HG03571 (cell line): Measurements from ENCODE around the gene TBC1D23.
"Not testable (repeated sequence)": the region's sequence is repeated elsewhere in the genome, so short reads cannot be mapped to it uniquely, and the experiment has no call there.

ENCODE experiments used
- ATAC-seq: cut with Tn5 transposase; IDR thresholded peaks from one replicate; pipeline ENCODE4 v1.9.1; 2021; ENCODE audit not compliant: unreplicated experiment

Gene TBC1D23

GRCh38 chr3:100260685-100261484 is at the start of gene TBC1D23:
TBC1D23 (plus strand) TSS chr3:100260992; CDS start chr3:100261019, 27 bp downstream.
- peak; percentile 100 for ATAC-seq

- ATAC-seq: no peak
Observed at GRCh38 chr3:100213891-100214573, 46.8 kb upstream of the TBC1D23 start.

GRCh38 chr3:100214574-100214964 is 46.2 kb upstream of the TBC1D23 start:
- ATAC-seq: no peak

- ATAC-seq: no peak
Observed at GRCh38 chr3:100216713-100217112, 44.1 kb upstream of the TBC1D23 start.

- no peak for ATAC-seq
Observed at GRCh38 chr3:100221159-100221558, 39.6 kb upstream of the TBC1D23 start.

- no peak for ATAC-seq
Observed at GRCh38 chr3:100225193-100225592, 35.6 kb upstream of the TBC1D23 start.

GRCh38 chr3:100225883-100226282 is 34.9 kb upstream of the TBC1D23 start:
- ATAC-seq: no peak

GRCh38 chr3:100226712-100227429 is 33.9 kb upstream of the TBC1D23 start:
- no peak for ATAC-seq

GRCh38 chr3:100227511-100227921 is 33.3 kb upstream of the TBC1D23 start:
- no peak for ATAC-seq

- ATAC-seq: no peak
Observed at GRCh38 chr3:100228247-100228646, 32.5 kb upstream of the TBC1D23 start.

- not testable (repeated sequence) for ATAC-seq
Observed at GRCh38 chr3:100229188-100229587, 31.6 kb upstream of the TBC1D23 start.

GRCh38 chr3:100230710-100231109 is 30.1 kb upstream of the TBC1D23 start:
- ATAC-seq: no peak

- no peak for ATAC-seq
Observed at GRCh38 chr3:100231668-100232067, 29.1 kb upstream of the TBC1D23 start.

GRCh38 chr3:100234364-100234763 is 26.4 kb upstream of the TBC1D23 start:
- ATAC-seq: no peak

- ATAC-seq: no peak
Observed at GRCh38 chr3:100238599-100238998, 22.2 kb upstream of the TBC1D23 start.

- not testable (repeated sequence) for ATAC-seq
Observed at GRCh38 chr3:100242471-100242870, 18.3 kb upstream of the TBC1D23 start.

- ATAC-seq: no peak
Observed at GRCh38 chr3:100244264-100244663, 16.5 kb upstream of the TBC1D23 start.

- ATAC-seq: no peak
Observed at GRCh38 chr3:100245136-100245535, 15.7 kb upstream of the TBC1D23 start.

GRCh38 chr3:100245927-100246326 is 14.9 kb upstream of the TBC1D23 start:
- ATAC-seq: no peak

GRCh38 chr3:100246999-100247398 is 13.8 kb upstream of the TBC1D23 start:
- ATAC-seq: no peak

- no peak for ATAC-seq
Observed at GRCh38 chr3:100252001-100252400, 8.8 kb upstream of the TBC1D23 start.
